ENCODE data around the gene FIBCD1.
"Not testable (repeated sequence)": the region's sequence is repeated elsewhere in the genome, so short reads cannot be mapped to it uniquely, and the experiment has no call there.

FIBCD1 gene

GRCh38 chr9:130922893-130923610, 16.0 kb downstream of the FIBCD1 start:
- no peak for DNase-seq (ENCODE audit: low read depth, low spot score)

GRCh38 chr9:130921989-130922892, 16.8 kb downstream of the FIBCD1 start:
- no peak for DNase-seq (ENCODE audit: low read depth, low spot score)

GRCh38 chr9:130921300-130921988, 17.6 kb downstream of the FIBCD1 start:
- no peak for DNase-seq (ENCODE audit: low read depth, low spot score)

- DNase-seq (ENCODE audit: low read depth, low spot score), result no peak
Observed at GRCh38 chr9:130920762-130921299, 18.2 kb downstream of the FIBCD1 start.

GRCh38 chr9:130920233-130920632, 18.8 kb downstream of the FIBCD1 start:
- DNase-seq (ENCODE audit: low read depth, low spot score), result no peak

GRCh38 chr9:130919559-130920145, 19.4 kb downstream of the FIBCD1 start:
- no peak for DNase-seq (ENCODE audit: low read depth, low spot score)

GRCh38 chr9:130918826-130919558, 20.1 kb downstream of the FIBCD1 start:
- DNase-seq (ENCODE audit: low read depth, low spot score), result no peak

- no peak for DNase-seq (ENCODE audit: low read depth, low spot score)
Observed at GRCh38 chr9:130918101-130918825, 20.8 kb downstream of the FIBCD1 start.

GRCh38 chr9:130917168-130917960, 21.7 kb downstream of the FIBCD1 start:
- no peak for DNase-seq (ENCODE audit: low read depth, low spot score)

- DNase-seq (ENCODE audit: low read depth, low spot score), result no peak
Observed at GRCh38 chr9:130915096-130915447, 24.0 kb downstream of the FIBCD1 start.

GRCh38 chr9:130914417-130915095, 24.5 kb downstream of the FIBCD1 start:
- no peak for DNase-seq (ENCODE audit: low read depth, low spot score)

GRCh38 chr9:130913599-130914416, 25.2 kb downstream of the FIBCD1 start:
- no peak for DNase-seq (ENCODE audit: low read depth, low spot score)

- no peak for DNase-seq (ENCODE audit: low read depth, low spot score)
Observed at GRCh38 chr9:130912932-130913598, 26.0 kb downstream of the FIBCD1 start.

GRCh38 chr9:130911254-130912049, 27.6 kb downstream of the FIBCD1 start:
- DNase-seq (ENCODE audit: low read depth, low spot score), result no peak

- not testable (repeated sequence) for DNase-seq (ENCODE audit: low read depth, low spot score)
Observed at GRCh38 chr9:130910670-130911069, 28.4 kb downstream of the FIBCD1 start.

- not testable (repeated sequence) for DNase-seq (ENCODE audit: low read depth, low spot score)
Observed at GRCh38 chr9:130910041-130910440, 29.0 kb downstream of the FIBCD1 start.
